SK-N-MC (cell line): Measurements from ENCODE around the gene LMOD1.

ENCODE experiments used
- EZH2 ChIP-seq: fragments of 200-600 bp; sonication (generic); IDR thresholded peaks from one replicate; pipeline ENCODE4 v1.6.1; 2017; ENCODE audit warnings: antibody characterized with exemption
- FOXP2 ChIP-seq: optimal IDR thresholded peaks from 2 replicates; pipeline ENCODE3; 2011; ENCODE audit warnings: mild to moderate bottlenecking, moderate library complexity; ENCODE audit not compliant: insufficient read depth; ENCODE audit errors: extremely low read length, control extremely low read depth
- POLR2AphosphoS5 ChIP-seq: IDR thresholded peaks from 2 replicates; pipeline ENCODE4 v1.6.1; 2012; ENCODE audit warnings: mild to moderate bottlenecking, low read depth, low read length, borderline replicate concordance

- TF ChIP-seq POLR2AphosphoS5 = no peak
- TF ChIP-seq FOXP2 = no peak
- TF ChIP-seq EZH2 = no peak
These were observed at the start of gene LMOD1 for GRCh38 chr1:201946224-201946908.
